Vagina (tissue), 2 donors: Measurements from ENCODE around the gene ANKRD61. TPM values are rescaled to one million over a fixed set of nuclear protein-coding genes. Genes with fewer than 3 reads are reported as not detected.
"Not testable (repeated sequence)": the region's sequence is repeated elsewhere in the genome, so short reads cannot be mapped to it uniquely, and the experiment has no call there.

ENCODE experiments used
- DNase-seq, 2 donors: peaks; one replicate each; pipeline ENCODE4 v3.0.0-alpha.2; 2017; ENCODE audit errors: extremely low spot score in 2 of 2
- H3K27ac ChIP-seq: fragments of 200-600 bp; sonication (generic); one replicate; pipeline ENCODE4 v1.5.1; 2019
- H3K27me3 ChIP-seq: fragments of 200-600 bp; sonication (generic); one replicate; pipeline ENCODE4 v1.5.1; 2019
- H3K36me3 ChIP-seq, 2 donors: fragments of 200-600 bp; sonication (generic); one replicate each; pipeline ENCODE4 v1.5.1; 2017 to 2019
- H3K4me1 ChIP-seq: fragments of 200-600 bp; sonication (generic); one replicate; pipeline ENCODE4 v1.5.1; 2019
- H3K4me3 ChIP-seq, 2 donors: fragments of 200-600 bp; sonication (generic); 1 replicate in 1 of 2; 2 replicates in 1 of 2; pipeline ENCODE4 v1.5.1; 2016 to 2019
- H3K9me3 ChIP-seq: fragments of 200-600 bp; sonication (generic); one replicate; pipeline ENCODE4 v1.5.1; 2019
- POLR2A ChIP-seq, 2 donors: fragments of 450-650 bp; IDR thresholded peaks; one replicate each; pipeline ENCODE4 v1.6.1; 2017; ENCODE audit warnings: antibody characterized with exemption in 2 of 2, mild to moderate bottlenecking in 2 of 2, moderate library complexity in 2 of 2
- POLR2AphosphoS5 ChIP-seq, 2 donors: sonication (generic); formaldehyde crosslinking; IDR thresholded peaks; one replicate each; pipeline ENCODE4 v1.9.0; 2017; ENCODE audit warnings: antibody characterized with exemption in 2 of 2, mild to moderate bottlenecking in 2 of 2, low read depth in 1 of 2; ENCODE audit not compliant: insufficient read depth in 1 of 2
- intact Hi-C: fragments of 100-400 bp; cut with DNase I; formaldehyde crosslinking; loops from one replicate; pipeline ENCODE4 v1.15.1; 2023
- total RNA-seq: library from RNA; depleted of rRNA; stranded (reverse); fragments of >200 nt; gene quantifications from one replicate; pipeline ENCODE4 v1.2.3, GENCODE V29; 2016
- TF ChIP-seq, protein P1 (sequence below), 3 experiments: fragments of 450-650 bp in 2 of 3; fragments of 200-600 bp in 1 of 3; sonication (generic) in 1 of 3; IDR thresholded peaks; one replicate each; pipeline ENCODE4 v1.5.1; 2017 to 2019; ENCODE audit warnings: antibody characterized with exemption in 3 of 3, mild to moderate bottlenecking in 2 of 3, moderate library complexity in 2 of 3

Gene ANKRD61
- total RNA-seq, 1 donor from 2014 or later, result not detected

DNA sequence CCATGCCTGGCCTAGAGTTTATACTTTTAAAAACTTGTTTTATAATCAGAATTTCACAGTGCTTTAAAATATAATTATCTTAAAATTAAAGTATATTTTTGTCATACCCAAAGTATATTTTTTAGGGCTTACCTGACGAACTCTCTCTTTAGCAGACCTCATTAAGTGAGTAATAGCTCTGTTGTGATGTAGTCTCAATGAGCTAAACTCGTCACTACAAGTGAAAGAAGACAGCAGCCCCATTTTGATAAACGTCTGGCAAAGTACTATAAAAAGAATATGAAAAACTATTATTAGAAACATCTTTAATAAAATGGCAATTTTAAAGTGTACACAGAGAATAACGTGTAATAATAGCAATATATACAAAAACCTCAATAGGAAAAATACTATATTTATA, 18.6 kb downstream of the ANKRD61 start:
- TF ChIP-seq POLR2AphosphoS5 (IDR thresholded peaks at IDR 0.05; ENCODE audit: insufficient read depth in 1 of 2, low read depth in 1 of 2) (no peak), POLR2A (IDR thresholded peaks at IDR 0.05) (no peak)
- TF ChIP-seq, protein P1, sequence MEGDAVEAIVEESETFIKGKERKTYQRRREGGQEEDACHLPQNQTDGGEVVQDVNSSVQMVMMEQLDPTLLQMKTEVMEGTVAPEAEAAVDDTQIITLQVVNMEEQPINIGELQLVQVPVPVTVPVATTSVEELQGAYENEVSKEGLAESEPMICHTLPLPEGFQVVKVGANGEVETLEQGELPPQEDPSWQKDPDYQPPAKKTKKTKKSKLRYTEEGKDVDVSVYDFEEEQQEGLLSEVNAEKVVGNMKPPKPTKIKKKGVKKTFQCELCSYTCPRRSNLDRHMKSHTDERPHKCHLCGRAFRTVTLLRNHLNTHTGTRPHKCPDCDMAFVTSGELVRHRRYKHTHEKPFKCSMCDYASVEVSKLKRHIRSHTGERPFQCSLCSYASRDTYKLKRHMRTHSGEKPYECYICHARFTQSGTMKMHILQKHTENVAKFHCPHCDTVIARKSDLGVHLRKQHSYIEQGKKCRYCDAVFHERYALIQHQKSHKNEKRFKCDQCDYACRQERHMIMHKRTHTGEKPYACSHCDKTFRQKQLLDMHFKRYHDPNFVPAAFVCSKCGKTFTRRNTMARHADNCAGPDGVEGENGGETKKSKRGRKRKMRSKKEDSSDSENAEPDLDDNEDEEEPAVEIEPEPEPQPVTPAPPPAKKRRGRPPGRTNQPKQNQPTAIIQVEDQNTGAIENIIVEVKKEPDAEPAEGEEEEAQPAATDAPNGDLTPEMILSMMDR (IDR thresholded peaks at IDR 0.05), result no peak
- intact Hi-C loops, result no loop called here
- H3K27me3 ChIP-seq, result no peaks in the 10 kb centered on the region
- H3K9me3 ChIP-seq, result no peaks in the 10 kb centered on the region
- H3K4me1 ChIP-seq, result no peaks in the 10 kb centered on the region
- no peak overlapping the region for H3K4me3 ChIP-seq
- H3K36me3 ChIP-seq, result peaks cover 0 to 70% of the 10 kb centered on the region in 2 donors
- no peak for DNase-seq
- no peak overlapping the region for H3K27ac ChIP-seq

DNA sequence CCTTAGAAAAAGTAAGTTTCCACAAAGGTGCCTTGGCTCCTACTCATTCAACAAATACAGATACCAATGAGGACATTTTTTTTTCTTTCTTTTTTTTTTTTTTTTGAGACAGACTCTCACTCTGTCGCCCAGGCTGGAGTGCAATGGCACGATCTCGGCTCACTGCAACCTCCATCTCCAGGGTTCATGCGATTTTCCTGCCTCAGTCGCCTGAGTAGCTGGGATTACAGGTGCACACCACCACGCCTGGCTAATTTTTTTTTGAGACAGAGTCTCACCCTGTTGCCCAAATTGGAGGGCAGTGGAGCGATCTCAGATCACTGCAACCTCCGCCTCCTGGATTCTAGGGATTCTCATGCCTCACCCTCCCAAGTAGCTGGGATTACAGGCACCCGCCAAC, 20.0 kb downstream of the ANKRD61 start:
- not testable (repeated sequence) for DNase-seq, H3K27me3 ChIP-seq

DNA sequence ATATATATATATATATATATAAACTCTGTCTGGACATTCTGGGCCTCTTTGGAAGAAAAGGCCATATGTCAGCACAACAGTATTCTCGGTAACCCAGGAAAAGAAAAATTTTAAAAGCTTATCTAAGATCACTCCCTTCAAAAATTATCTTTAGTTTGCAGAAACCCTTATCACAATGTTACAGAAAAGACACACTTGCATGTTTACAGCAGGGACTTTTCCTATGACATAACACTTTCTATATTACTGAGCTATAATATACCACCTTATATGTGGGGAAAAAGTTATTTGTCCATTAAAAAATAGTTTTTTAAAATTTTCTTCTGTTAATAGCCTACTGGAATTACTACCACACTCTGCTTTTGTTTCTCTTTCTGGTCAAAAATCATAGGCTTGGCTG, 25.4 kb downstream of the ANKRD61 start:
- Histone ChIP-seq H3K36me3 (peaks cover 0 to 23% of the 10 kb centered on the region in 2 donors), H3K9me3 (no peaks in the 10 kb centered on the region), H3K4me3 (no peak overlapping the region), H3K4me1 (peaks cover 14% of the 10 kb centered on the region), H3K27me3 (no peaks in the 10 kb centered on the region), H3K27ac (no peak overlapping the region)
- no peak for DNase-seq
- intact Hi-C loops, result no loop called here
- TF ChIP-seq, protein P1 (IDR thresholded peaks at IDR 0.05), result no peak
- no peak for TF ChIP-seq POLR2A (IDR thresholded peaks at IDR 0.05)
- TF ChIP-seq POLR2AphosphoS5 (IDR thresholded peaks at IDR 0.05; ENCODE audit: insufficient read depth in 1 of 2, low read depth in 1 of 2), result no peak

More for the DNA sequence above, 20.0 kb downstream of the ANKRD61 start:
- peaks cover 0 to 58% of the 10 kb centered on the region in 2 donors for H3K36me3 ChIP-seq
- H3K4me3 ChIP-seq, intact Hi-C loops, H3K4me1 ChIP-seq, H3K27ac ChIP-seq, H3K9me3 ChIP-seq: not testable (repeated sequence)

DNA sequence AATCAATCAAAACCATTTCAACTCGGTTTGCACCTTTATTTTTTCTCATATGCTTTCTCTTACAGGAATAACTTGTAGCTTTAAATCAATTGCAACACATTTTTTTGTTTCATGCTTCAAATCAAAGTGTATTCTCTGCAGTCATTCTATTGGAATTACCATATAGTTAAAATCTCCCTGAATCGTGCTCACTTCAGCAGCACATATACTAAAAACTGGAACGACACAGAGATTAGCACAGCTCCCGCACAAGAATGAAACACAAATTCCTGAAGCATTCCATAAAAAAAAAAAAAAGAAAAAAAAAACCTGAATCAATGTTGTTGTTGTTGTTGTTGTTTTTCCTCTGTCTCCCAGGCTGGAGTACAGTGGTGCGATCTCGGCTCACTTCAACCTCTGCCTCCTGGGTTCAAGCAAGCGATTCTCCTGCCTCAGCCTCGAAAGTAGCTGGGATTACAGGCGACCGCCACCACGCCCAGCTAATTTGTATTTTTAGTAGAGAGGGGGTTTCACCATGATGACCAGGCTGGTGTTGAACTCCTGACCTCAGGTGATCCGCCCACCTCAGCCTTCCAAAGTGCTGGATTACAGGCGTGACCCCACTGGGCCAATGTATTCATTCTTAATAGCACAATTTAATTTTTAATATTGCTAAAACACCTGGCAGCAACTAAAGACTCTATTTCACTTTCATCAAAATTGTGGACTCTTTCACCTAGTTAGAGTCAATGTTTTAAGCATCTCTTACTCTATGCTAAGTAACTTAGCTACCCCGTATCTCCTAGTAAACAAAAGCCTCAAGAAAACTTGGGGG, 26.3 kb downstream of the ANKRD61 start:
- Histone ChIP-seq H3K9me3 (no peaks in the 10 kb centered on the region), H3K4me3 (peak overlapping the region; percentile 90 to 99), H3K27ac (no peak overlapping the region), H3K27me3 (no peaks in the 10 kb centered on the region), H3K4me1 (peaks cover 14% of the 10 kb centered on the region), H3K36me3 (peaks cover 0 to 20% of the 10 kb centered on the region in 2 donors)
- DNase-seq, result no peak
- TF ChIP-seq POLR2A (IDR thresholded peaks at IDR 0.05), result no peak
- TF ChIP-seq, protein P1 (IDR thresholded peaks at IDR 0.05), result no peak
- TF ChIP-seq POLR2AphosphoS5 (IDR thresholded peaks at IDR 0.05; ENCODE audit: insufficient read depth in 1 of 2, low read depth in 1 of 2), result no peak
- intact Hi-C loops, result no loop called here

DNA sequence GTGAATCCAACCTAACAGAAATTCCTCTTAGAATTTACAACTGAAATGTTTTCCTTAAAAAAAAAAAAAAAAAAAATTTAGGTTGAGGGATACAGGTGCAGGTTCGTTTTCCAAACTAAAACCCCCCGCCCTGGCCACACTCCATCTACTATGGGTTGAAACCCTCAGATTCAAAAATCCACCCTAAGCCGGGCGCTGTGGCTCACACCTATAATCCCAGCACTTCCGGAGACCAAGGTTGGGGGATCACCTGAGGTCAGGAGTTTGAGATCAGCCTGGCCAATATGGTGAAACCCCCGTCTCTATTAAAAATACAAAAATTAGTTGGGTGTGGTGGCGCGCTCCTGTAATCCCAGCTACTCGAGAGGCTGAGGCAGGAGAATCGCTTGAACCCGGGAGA, 28.8 kb downstream of the ANKRD61 start:
- H3K27me3 ChIP-seq, DNase-seq, H3K4me3 ChIP-seq, H3K9me3 ChIP-seq, H3K36me3 ChIP-seq, H3K27ac ChIP-seq, intact Hi-C loops: not testable (repeated sequence)
- peaks cover 14% of the 10 kb centered on the region for H3K4me1 ChIP-seq

DNA sequence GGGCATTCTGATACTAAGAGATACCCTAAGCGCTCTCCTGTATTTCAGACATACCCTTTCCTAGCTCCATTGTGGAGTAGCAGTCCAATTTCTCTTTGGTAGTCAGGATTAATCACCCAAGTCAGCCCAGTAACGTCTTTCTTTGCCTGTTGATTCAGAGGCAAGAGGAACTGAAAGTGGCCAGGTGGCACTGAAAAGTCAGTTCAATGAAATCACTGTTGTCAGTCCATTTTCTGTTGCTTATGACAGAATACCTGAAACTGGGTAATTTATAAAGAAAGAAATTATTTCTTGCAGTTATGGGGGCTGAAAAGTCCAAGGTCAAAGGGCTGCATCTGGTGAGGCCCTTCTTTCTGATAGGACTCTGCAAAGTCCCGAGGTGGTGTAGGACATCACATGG, 40.2 kb downstream of the ANKRD61 start:
- no peaks in the 10 kb centered on the region for H3K36me3 ChIP-seq
- no peaks in the 10 kb centered on the region for H3K4me1 ChIP-seq
- no peaks in the 10 kb centered on the region for H3K27me3 ChIP-seq
- TF ChIP-seq, protein P1 (IDR thresholded peaks at IDR 0.05), result no peak
- TF ChIP-seq POLR2AphosphoS5 (IDR thresholded peaks at IDR 0.05; ENCODE audit: insufficient read depth in 1 of 2, low read depth in 1 of 2), result no peak
- no peak for TF ChIP-seq POLR2A (IDR thresholded peaks at IDR 0.05)
- no peak overlapping the region for H3K27ac ChIP-seq
- intact Hi-C loops, result no loop called here
- H3K4me3 ChIP-seq, result no peak overlapping the region
- no peak for DNase-seq
- H3K9me3 ChIP-seq, result no peaks in the 10 kb centered on the region
